ENCODE results near the gene EEF1A1. TPM values are rescaled to one million over a fixed set of nuclear protein-coding genes. Genes with fewer than 3 reads are reported as not detected.

Gene EEF1A1
- total RNA-seq, 1 experiment from 2014 or later = 13,896 TPM

DNA sequence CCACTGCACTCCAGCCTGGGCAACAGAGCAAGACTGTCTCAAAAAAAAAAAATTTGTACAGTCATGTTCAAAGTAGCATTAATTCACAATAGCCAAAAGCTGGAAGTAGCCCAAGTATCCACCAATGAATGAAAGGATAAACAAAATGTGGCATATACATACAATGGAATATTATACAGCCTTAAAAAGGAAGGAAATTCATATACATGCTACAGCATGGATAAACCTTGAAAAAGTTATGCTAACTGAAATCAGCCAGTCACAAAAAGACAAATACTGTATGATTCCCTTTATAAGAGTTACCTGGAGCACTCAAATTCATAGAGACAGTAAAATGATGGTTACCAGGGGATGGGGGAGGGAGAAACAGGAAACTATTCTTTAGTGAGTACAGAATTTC, 15.7 kb downstream of the EEF1A1 start:
- no peak for DNase-seq (ENCODE audit: low read depth)

DNA sequence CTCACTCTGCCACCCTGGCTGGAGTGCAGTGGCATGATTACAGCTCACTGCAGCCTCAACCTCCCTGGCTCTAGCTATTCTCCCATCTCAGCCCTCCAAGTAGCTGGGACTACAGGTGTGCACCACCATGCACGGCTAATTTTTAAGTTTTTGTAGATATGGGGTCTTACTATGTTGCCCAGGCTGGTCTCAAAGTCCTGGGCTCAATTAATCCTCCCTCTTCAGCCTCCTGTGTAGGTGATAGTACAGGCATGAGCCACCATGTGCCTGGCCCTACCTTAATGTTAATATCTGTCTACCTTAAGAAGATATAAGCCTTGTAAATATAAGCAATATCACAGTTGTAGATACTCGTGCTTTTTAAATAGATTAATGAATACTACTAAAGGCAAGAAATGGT, 16.7 kb downstream of the EEF1A1 start:
- no peak for DNase-seq (ENCODE audit: low read depth)

GRCh38 chr6:73503027-73503772, 17.6 kb downstream of the EEF1A1 start:
- no peak for DNase-seq (ENCODE audit: low read depth)

DNA sequence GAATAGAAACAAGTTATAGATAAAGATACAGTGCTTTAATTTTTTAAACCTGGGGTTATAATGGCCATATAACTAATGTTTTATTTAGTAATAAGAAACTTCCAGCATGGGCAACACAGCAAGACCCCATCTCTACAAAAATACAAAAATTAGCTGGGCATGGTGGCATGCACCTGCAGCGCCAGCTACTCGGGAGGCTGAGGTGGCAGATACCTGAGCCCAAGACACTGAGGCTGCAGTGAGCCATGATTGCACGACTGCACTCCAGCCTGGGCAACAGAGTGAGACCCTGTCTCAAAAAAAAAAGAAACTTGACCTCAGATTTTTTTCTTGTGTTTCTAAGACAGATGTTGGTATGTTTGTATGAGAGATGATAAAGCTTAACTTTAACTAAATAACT, 22.9 kb downstream of the EEF1A1 start:
- no peak for DNase-seq (ENCODE audit: low read depth)

- DNase-seq (ENCODE audit: low read depth) = no peak
Measured at GRCh38 chr6:73491377-73491776, 29.5 kb downstream of the EEF1A1 start.

GRCh38 chr6:73487473-73487872, 33.4 kb downstream of the EEF1A1 start:
- no peak for DNase-seq (ENCODE audit: low read depth)

GRCh38 chr6:73484438-73484837, 36.4 kb downstream of the EEF1A1 start:
- no peak for DNase-seq (ENCODE audit: low read depth)

DNA sequence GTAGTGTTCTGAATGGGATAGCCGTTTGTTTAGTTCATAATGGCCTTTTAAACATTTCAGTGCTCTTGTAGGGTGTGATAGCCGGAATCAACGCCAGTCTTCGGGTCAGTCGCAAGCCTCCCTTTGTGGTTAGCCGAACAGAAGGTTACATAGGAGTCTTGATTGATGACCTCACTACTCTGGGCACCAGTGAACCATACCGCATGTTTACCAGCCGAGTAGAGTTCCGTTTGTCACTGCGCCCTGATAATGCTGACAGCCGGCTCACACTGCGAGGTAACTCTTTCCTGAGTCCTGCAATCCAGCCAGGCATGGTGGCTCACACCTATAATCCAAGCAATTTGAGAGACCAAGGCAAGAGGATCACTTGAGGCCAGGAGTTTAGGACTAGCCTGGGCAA, 38.9 kb downstream of the EEF1A1 start:
- DNase-seq (ENCODE audit: low read depth) = no peak

DNA sequence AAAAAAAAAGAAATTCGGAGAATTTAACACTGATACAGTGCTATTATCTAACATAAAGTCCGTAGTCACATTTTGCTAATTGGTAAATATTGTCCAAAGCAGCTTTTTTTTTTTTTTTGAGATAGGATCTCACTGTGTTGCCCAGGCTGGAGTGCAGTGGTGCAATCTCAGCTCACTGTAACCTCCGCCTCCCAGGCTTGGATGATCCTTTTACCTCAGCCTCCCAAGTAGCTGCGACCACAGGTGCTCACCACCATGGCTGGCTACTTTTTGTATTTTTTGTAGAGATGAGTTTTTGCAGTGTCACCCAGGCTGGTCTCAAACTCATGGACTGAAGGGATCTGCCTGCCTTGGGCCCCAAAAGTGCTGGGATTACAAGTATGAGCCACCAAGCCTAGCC, 43.4 kb downstream of the EEF1A1 start:
- no peak for DNase-seq (ENCODE audit: low read depth)

DNA sequence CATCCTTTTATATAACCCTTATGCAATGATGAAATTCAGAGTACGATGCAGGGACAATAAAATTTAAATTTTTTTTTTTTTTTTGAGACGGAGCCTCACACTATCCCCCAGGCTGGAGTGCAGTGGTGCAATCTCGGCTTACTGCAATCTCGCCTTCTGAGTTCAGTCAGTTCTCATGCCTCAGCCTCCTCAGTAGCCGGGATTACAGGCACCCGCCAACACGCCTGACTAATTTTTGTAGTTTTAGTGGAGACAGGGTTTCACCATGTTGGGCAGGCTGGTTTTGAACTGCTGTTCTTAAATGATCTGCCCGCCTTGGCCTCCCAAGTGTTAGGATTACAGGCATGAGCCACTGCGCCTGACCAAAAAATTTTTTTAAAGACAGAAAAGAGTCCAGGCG, 44.1 kb downstream of the EEF1A1 start:
- DNase-seq (ENCODE audit: low read depth) = no peak

GRCh38 chr6:73471686-73472290, 49.0 kb downstream of the EEF1A1 start:
- DNase-seq (ENCODE audit: low read depth) = no peak

Other genes with a start within 250 kb of the EEF1A1 start
- gene DPPA5, start 166.8 kb downstream of the EEF1A1 start, total RNA-seq (2014; rRNA removed; shearing (Covaris generic)) = not detected in 2 replicates
- gene KHDC3L, start 158.4 kb downstream of the EEF1A1 start, total RNA-seq (2014; rRNA removed; shearing (Covaris generic)) = not detected in 2 replicates
- not detected in 2 replicates for gene OOEP, start 151.1 kb downstream of the EEF1A1 start, total RNA-seq (2014; rRNA removed; shearing (Covaris generic))
- gene DDX43, start 126.2 kb downstream of the EEF1A1 start, total RNA-seq (2014; rRNA removed; shearing (Covaris generic)) = not detected in 2 replicates
- gene CGAS, start 68.7 kb downstream of the EEF1A1 start, total RNA-seq (2014; rRNA removed; shearing (Covaris generic)) = 37.3 and 46.2 TPM in 2 replicates
- gene MTO1, start 59.3 kb downstream of the EEF1A1 start, total RNA-seq (2014; rRNA removed; shearing (Covaris generic)) = 42.0 and 44.0 TPM in 2 replicates
- gene SLC17A5, start 133.0 kb upstream of the EEF1A1 start, total RNA-seq (2014; rRNA removed; shearing (Covaris generic)) = 4.8 and 5.0 TPM in 2 replicates
- gene CD109, start 175.2 kb upstream of the EEF1A1 start, total RNA-seq (2014; rRNA removed; shearing (Covaris generic)) = 34.0 and 36.6 TPM in 2 replicates